ENCODE measurements around the gene EPHB2.

GRCh38 chr1:22787636-22788035, 77.0 kb downstream of the EPHB2 start:
- TF ChIP-seq POLR2A (IDR thresholded peaks at IDR 0.05; ENCODE audit: low read depth, low read length), result no peak
- no peak for TF ChIP-seq SPI1 (IDR thresholded peaks at IDR 0.05; ENCODE audit: low read depth, low read length)
- TF ChIP-seq POLR2AphosphoS5 (IDR thresholded peaks at IDR 0.05; ENCODE audit: low read depth, low read length), result no peak
- no peak for TF ChIP-seq TAF1 (IDR thresholded peaks at IDR 0.05; ENCODE audit: low read depth, low read length)
